Neural progenitor cell (in vitro differentiated cells): Measurements from ENCODE around the gene SPRY1. TPM values are rescaled to one million over a fixed set of nuclear protein-coding genes. Genes with fewer than 3 reads are reported as not detected.

Experiments
- DNase-seq: peaks from one replicate; pipeline ENCODE4 v3.0.0-alpha.2; 2016; ENCODE audit warnings: low spot score
- H2AFZ ChIP-seq: fragments of 200-600 bp; sonication (generic); replicated peaks from 2 replicates; pipeline ENCODE4 v1.6.1; 2016; ENCODE audit warnings: antibody characterized with exemption
- H3F3A ChIP-seq: fragments of 200-600 bp; sonication (generic); 2 replicates; pipeline ENCODE4 v1.6.1; 2016; ENCODE audit warnings: antibody characterized with exemption, low read depth
- H3K27ac ChIP-seq: fragments of 200-600 bp; sonication (generic); 2 replicates; pipeline ENCODE4 v1.5.1; 2016; ENCODE audit warnings: mild to moderate bottlenecking
- H3K27me3 ChIP-seq: fragments of 200-600 bp; sonication (generic); 2 replicates; pipeline ENCODE4 v1.6.1; 2016; ENCODE audit warnings: mild to moderate bottlenecking, moderate library complexity
- H3K36me3 ChIP-seq: fragments of 200-600 bp; sonication (generic); 2 replicates; pipeline ENCODE4 v1.5.1; 2016
- H3K4me1 ChIP-seq: fragments of 200-600 bp; sonication (generic); 2 replicates; pipeline ENCODE4 v1.6.1; 2016; ENCODE audit warnings: mixed run types
- H3K4me2 ChIP-seq: fragments of 200-600 bp; sonication (generic); 2 replicates; pipeline ENCODE4 v1.6.1; 2016
- H3K4me3 ChIP-seq: fragments of 200-600 bp; sonication (generic); 2 replicates; pipeline ENCODE4 v1.5.1; 2016
- H3K79me2 ChIP-seq: fragments of 200-600 bp; sonication (generic); 2 replicates; pipeline ENCODE4 v1.6.1; 2016; ENCODE audit warnings: low read depth
- H3K9ac ChIP-seq: fragments of 200-600 bp; sonication (generic); 2 replicates; pipeline ENCODE4 v1.6.1; 2016
- H3K9me3 ChIP-seq: fragments of 200-600 bp; sonication (generic); 2 replicates; pipeline ENCODE4 v1.5.1; 2016; ENCODE audit warnings: low read depth
- H4K20me1 ChIP-seq: fragments of 200-600 bp; sonication (generic); 2 replicates; pipeline ENCODE4 v1.6.1; 2016; ENCODE audit warnings: low read depth
- H3K27ac Mint-ChIP-seq: 3 replicates; pipeline ENCODE4 v1.8.0; 2021; ENCODE audit warnings: mixed read lengths
- H3K27me3 Mint-ChIP-seq: 2 replicates; pipeline ENCODE4 v1.8.0; 2022; ENCODE audit warnings: low read depth, mild to moderate bottlenecking, inconsistent platforms, moderate library complexity, mixed read lengths; ENCODE audit not compliant: insufficient read depth
- H3K36me3 Mint-ChIP-seq: 3 replicates; pipeline ENCODE4 v1.8.0; 2021; ENCODE audit warnings: mixed read lengths
- H3K4me1 Mint-ChIP-seq: 3 replicates; pipeline ENCODE4 v1.8.0; 2021; ENCODE audit warnings: mixed read lengths
- H3K4me3 Mint-ChIP-seq: 3 replicates; pipeline ENCODE4 v1.8.0; 2021; ENCODE audit warnings: mild to moderate bottlenecking, moderate library complexity, mixed read lengths
- H3K9me3 Mint-ChIP-seq: 3 replicates; pipeline ENCODE4 v1.8.0; 2020; ENCODE audit warnings: mixed read lengths
- CTCF ChIP-seq: fragments of 200-600 bp; sonication (generic); IDR thresholded peaks from 2 replicates; pipeline ENCODE4 v1.5.1; 2017; ENCODE audit warnings: antibody characterized with exemption, mild to moderate bottlenecking
- EZH2 ChIP-seq: fragments of 200-600 bp; sonication (generic); IDR thresholded peaks from 2 replicates; pipeline ENCODE4 v1.6.1; 2017; ENCODE audit warnings: antibody characterized with exemption, mild to moderate bottlenecking, moderate library complexity
- EZH2phosphoT487 ChIP-seq: fragments of 200-600 bp; sonication (generic); IDR thresholded peaks from 2 replicates; pipeline ENCODE4 v1.6.1; 2017; ENCODE audit warnings: antibody characterized with exemption
- total RNA-seq: library from RNA; depleted of rRNA; stranded (reverse); fragments of >200 nt; gene quantifications from 2 replicates; pipeline ENCODE4 v1.2.3, GENCODE V29; 2015; ENCODE audit warnings: low replicate concordance

SPRY1 gene
- total RNA-seq, 1 donor from 2014 or later = 35.9 TPM

- TF ChIP-seq EZH2phosphoT487 = no peak
- no peak for TF ChIP-seq CTCF
- no peak for TF ChIP-seq EZH2
- Mint-ChIP-seq H3K4me3 (no peak overlapping the region), H3K27me3 (peaks cover 2% of the 10 kb centered on the region), H3K36me3 (peaks cover 2% of the 10 kb centered on the region), H3K4me1 (peaks cover 5% of the 10 kb centered on the region), H3K9me3 (no peaks in the 10 kb centered on the region), H3K27ac (no peak overlapping the region)
- Histone ChIP-seq H3K27ac (no peak overlapping the region), H3K9ac (no peak overlapping the region), H2AFZ (no peak overlapping the region), H3K4me3 (no peak overlapping the region), H3K4me1 (no peaks in the 10 kb centered on the region), H3K4me2 (no peak overlapping the region), H3K27me3 (no peaks in the 10 kb centered on the region), H3K79me2 (no peaks in the 10 kb centered on the region), H3K9me3 (no peaks in the 10 kb centered on the region), H3F3A (no peaks in the 10 kb centered on the region), H3K36me3 (no peaks in the 10 kb centered on the region), H4K20me1 (no peaks in the 10 kb centered on the region)
- no peak for DNase-seq
Measured at GRCh38 chr4:123386609-123387008, 10.0 kb upstream of the SPRY1 start.

DNA sequence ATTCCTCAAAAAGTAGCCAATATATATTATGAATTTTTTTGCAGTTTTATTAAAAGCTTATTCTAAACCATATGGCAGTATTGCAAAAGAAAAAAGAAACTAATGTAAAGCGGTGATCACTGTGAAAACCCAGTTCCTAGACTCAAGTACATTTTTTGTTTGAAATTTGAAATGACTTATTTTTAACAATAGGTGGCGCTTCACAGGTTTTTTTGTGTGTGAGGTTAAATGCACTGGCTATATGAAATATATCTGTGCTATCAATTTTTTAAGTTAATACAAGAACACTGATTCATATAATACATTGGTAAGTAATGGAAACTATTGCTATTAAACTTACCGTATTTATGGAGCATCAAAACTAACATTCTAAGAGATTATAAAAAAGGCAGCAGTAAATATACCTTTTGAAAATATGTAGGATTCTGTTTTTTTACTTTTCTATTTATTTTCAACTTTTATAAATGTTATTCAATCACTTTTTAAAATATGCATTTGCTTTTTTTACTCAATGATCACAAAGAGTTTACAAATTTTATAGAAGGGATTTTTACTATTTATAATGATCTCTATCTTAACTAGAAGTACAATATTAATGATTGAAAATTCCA is 5.6 kb upstream of the SPRY1 start:
- H3K4me3 Mint-ChIP-seq = no peak overlapping the region
- no peak overlapping the region for H3K4me2 ChIP-seq
- H3K27ac ChIP-seq = no peak overlapping the region
- H3K9ac ChIP-seq = no peak overlapping the region
- H3K27ac Mint-ChIP-seq = no peak overlapping the region
- no peak overlapping the region for H2AFZ ChIP-seq
- H4K20me1 ChIP-seq = no peaks in the 10 kb centered on the region
- H3K36me3 Mint-ChIP-seq = peaks cover 2% of the 10 kb centered on the region
- no peaks in the 10 kb centered on the region for H3K4me1 ChIP-seq
- no peaks in the 10 kb centered on the region for H3K9me3 ChIP-seq
- H3K36me3 ChIP-seq = no peaks in the 10 kb centered on the region
- peaks cover 5% of the 10 kb centered on the region for H3K9me3 Mint-ChIP-seq
- TF ChIP-seq EZH2phosphoT487 (no peak), CTCF (peak; percentile 73), EZH2 (no peak)
- DNase-seq = no peak
- H3K27me3 ChIP-seq = no peaks in the 10 kb centered on the region
- peaks cover 4% of the 10 kb centered on the region for H3F3A ChIP-seq
- no peak overlapping the region for H3K4me3 ChIP-seq
- peaks cover 3% of the 10 kb centered on the region for H3K4me1 Mint-ChIP-seq
- H3K79me2 ChIP-seq = no peaks in the 10 kb centered on the region
- peaks cover 3% of the 10 kb centered on the region for H3K27me3 Mint-ChIP-seq

DNA sequence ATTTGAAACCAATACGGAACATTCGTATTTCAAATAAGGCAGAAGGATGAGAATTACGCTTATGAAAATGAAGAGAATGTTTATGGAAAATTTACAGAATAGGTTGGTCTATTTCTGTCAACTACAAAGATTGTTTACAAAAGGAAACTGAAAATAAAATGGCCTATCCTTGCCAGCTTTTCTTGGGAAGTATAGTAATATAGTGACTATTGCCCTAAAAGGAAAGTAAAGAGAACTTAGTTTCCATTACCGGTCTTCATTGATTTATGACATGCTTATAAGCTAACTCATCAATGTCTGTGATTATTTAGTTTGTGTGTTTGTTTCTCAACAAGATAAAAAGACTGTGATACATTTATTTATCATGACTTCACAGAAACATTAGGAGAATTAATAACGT is 2.9 kb upstream of the SPRY1 start:
- no peak overlapping the region for H3K4me2 ChIP-seq
- peaks cover 5% of the 10 kb centered on the region for H3K9me3 Mint-ChIP-seq
- no peak overlapping the region for H3K9ac ChIP-seq
- no peaks in the 10 kb centered on the region for H3K9me3 ChIP-seq
- no peaks in the 10 kb centered on the region for H3K27me3 ChIP-seq
- TF ChIP-seq CTCF (no peak), EZH2phosphoT487 (no peak), EZH2 (no peak)
- no peaks in the 10 kb centered on the region for H3K36me3 ChIP-seq
- peaks cover 6% of the 10 kb centered on the region for H3K36me3 Mint-ChIP-seq
- peaks cover 5% of the 10 kb centered on the region for H3K4me1 Mint-ChIP-seq
- DNase-seq = no peak
- peaks cover 4% of the 10 kb centered on the region for H4K20me1 ChIP-seq
- H3K4me3 ChIP-seq = no peak overlapping the region
- peaks cover 6% of the 10 kb centered on the region for H3K27me3 Mint-ChIP-seq
- H3K4me1 ChIP-seq = no peaks in the 10 kb centered on the region
- H3K27ac ChIP-seq = no peak overlapping the region
- no peak overlapping the region for H3K4me3 Mint-ChIP-seq
- peaks cover 20% of the 10 kb centered on the region for H3F3A ChIP-seq
- no peak overlapping the region for H2AFZ ChIP-seq
- peaks cover 21% of the 10 kb centered on the region for H3K79me2 ChIP-seq
- no peak overlapping the region for H3K27ac Mint-ChIP-seq
